B cell (primary cell): ENCODE results near the gene GPR148. TPM values are rescaled to one million over a fixed set of nuclear protein-coding genes. Genes with fewer than 3 reads are reported as not detected.

Experiments used
- ATAC-seq: fragments of 200-7000 bp; cut with Tn5 transposase; one replicate; pipeline ENCODE4 v1.10.0; 2021; ENCODE audit warnings: low read depth, mild to moderate bottlenecking, moderate number of reproducible peaks, moderate library complexity
- CTCF ChIA-PET: fragments of 350-600 bp; sonication (Branson Sonifier 250); formaldehyde crosslinking; loops from one replicate; lab custom pipeline; 2021; ENCODE audit warnings: antibody characterized with exemption, inconsistent platforms; lab: Charles Lee
- POLR2A ChIA-PET: fragments of 350-600 bp; sonication (Branson Sonifier 250); formaldehyde crosslinking; loops from one replicate; lab custom pipeline; 2021; ENCODE audit warnings: antibody characterized with exemption; lab: Charles Lee
- DNase-seq: peaks from one replicate; pipeline ENCODE4 v3.0.0; 2013
- H2AFZ ChIP-seq: 2 replicates; pipeline ENCODE4 v1.6.1; 2012; ENCODE audit warnings: mild to moderate bottlenecking, low read depth, low read length; ENCODE audit not compliant: insufficient read depth, poor library complexity, severe bottlenecking
- H3K27ac ChIP-seq, 2 donors: 1 replicate in 1 of 2; 2 replicates in 1 of 2; pipeline ENCODE4 v1.5.1; 2012 to 2013; ENCODE audit warnings: low read length in 2 of 2, mild to moderate bottlenecking in 2 of 2, moderate library complexity in 1 of 2
- H3K27me3 ChIP-seq, 4 experiments: fragments of 200-600 bp in 1 of 4; sonication (generic) in 1 of 4; replicated peaks in 1 of 4; 1 replicate in 2 of 4; 2 replicates in 2 of 4; pipeline versions ENCODE4 v1.6.1 to v1.7.0; 2013 to 2016; ENCODE audit warnings: low read length in 3 of 4, mild to moderate bottlenecking in 2 of 4, mixed read lengths in 1 of 4, moderate library complexity in 1 of 4; ENCODE audit not compliant: insufficient read depth in 4 of 4, control insufficient read depth in 3 of 4; ENCODE audit errors: control extremely low read depth in 1 of 4
- H3K36me3 ChIP-seq, 2 experiments: replicated peaks in 1 of 2; 1 replicate in 1 of 2; 2 replicates in 1 of 2; pipeline versions ENCODE4 v1.6.1 to v1.7.1; 2013; ENCODE audit warnings: low read length in 1 of 2; ENCODE audit not compliant: insufficient read depth in 2 of 2, control insufficient read depth in 1 of 2; ENCODE audit errors: control extremely low read depth in 1 of 2, extremely low read depth in 1 of 2
- H3K4me1 ChIP-seq, 2 donors: fragments of 200-600 bp in 1 of 2; sonication (generic) in 1 of 2; 1 replicate in 1 of 2; 2 replicates in 1 of 2; pipeline versions ENCODE4 v1.5.1 to v1.6.1; 2013 to 2017; ENCODE audit warnings: low read length in 2 of 2; ENCODE audit not compliant: control insufficient read depth in 2 of 2, insufficient read depth in 2 of 2
- H3K4me2 ChIP-seq: replicated peaks from 2 replicates; pipeline ENCODE3; 2012; ENCODE audit warnings: mild to moderate bottlenecking, low read depth, low read length; ENCODE audit not compliant: poor library complexity, severe bottlenecking
- H3K4me3 ChIP-seq, 5 experiments: fragments of 200-600 bp in 1 of 5; sonication (generic) in 1 of 5; 1 replicate in 3 of 5; 2 replicates in 2 of 5; pipeline versions ENCODE4 v1.5.1 to v1.7.0; 2011 to 2016; ENCODE audit warnings: low read length in 4 of 5, mild to moderate bottlenecking in 4 of 5, low read depth in 2 of 5, control low read depth in 1 of 5, moderate library complexity in 1 of 5; ENCODE audit not compliant: insufficient read depth in 1 of 5; ENCODE audit errors: control extremely low read depth in 1 of 5, extremely low read depth in 1 of 5
- H3K79me2 ChIP-seq: fragments of 200-600 bp; sonication (generic); one replicate; pipeline ENCODE4 v1.6.0; 2016; ENCODE audit warnings: low read length; ENCODE audit not compliant: control insufficient read depth, insufficient read depth
- H3K9ac ChIP-seq: fragments of 200-600 bp; sonication (generic); 2 replicates; pipeline ENCODE4 v1.6.1; 2017; ENCODE audit warnings: mild to moderate bottlenecking, low read length, moderate library complexity
- H3K9me3 ChIP-seq, 3 donors: one replicate each; pipeline versions ENCODE4 v1.6.1 to v1.7.1; 2013; ENCODE audit warnings: low read length in 2 of 3; ENCODE audit not compliant: control insufficient read depth in 2 of 3, insufficient read depth in 1 of 3; ENCODE audit errors: control extremely low read depth in 1 of 3
- H4K20me1 ChIP-seq: 2 replicates; pipeline ENCODE4 v1.6.0; 2012; ENCODE audit warnings: mild to moderate bottlenecking, low read length; ENCODE audit not compliant: insufficient read depth, control insufficient read depth, poor library complexity, severe bottlenecking
- H3K27ac Mint-ChIP-seq: one replicate; pipeline ENCODE4 v1.8.0; 2021; ENCODE audit warnings: mixed read lengths
- H3K27me3 Mint-ChIP-seq: one replicate; pipeline ENCODE4 v1.8.0; 2021; ENCODE audit warnings: mixed read lengths
- H3K4me1 Mint-ChIP-seq: one replicate; pipeline ENCODE4 v1.8.0; 2021; ENCODE audit warnings: mixed read lengths
- H3K4me3 Mint-ChIP-seq: one replicate; pipeline ENCODE4 v1.8.0; 2021; ENCODE audit warnings: mixed read lengths
- H3K9me3 Mint-ChIP-seq: one replicate; pipeline ENCODE4 v1.8.0; 2022; ENCODE audit warnings: mixed read lengths; ENCODE audit not compliant: insufficient read depth
- CTCF ChIP-seq: fragments of 200-600 bp; IDR thresholded peaks from one replicate; pipeline ENCODE4 v1.8.0; 2022; ENCODE audit warnings: antibody characterized with exemption, mild to moderate bottlenecking
- EZH2 ChIP-seq: IDR thresholded peaks from 2 replicates; pipeline ENCODE4 v1.6.1; 2012; ENCODE audit warnings: borderline replicate concordance, low read depth, mild to moderate bottlenecking, moderate library complexity, low read length; ENCODE audit not compliant: insufficient read depth, poor library complexity, severe bottlenecking
- WGBS: methylation state at CpG from one replicate; pipeline ENCODE4 v1.1.5; 2013; ENCODE audit warnings: missing lambda C conversion rate; ENCODE audit not compliant: insufficient coverage; 5-methylcytosine and 5-hydroxymethylcytosine counted together
- intact Hi-C: fragments of 100-400 bp; cut with micrococcal nuclease; formaldehyde crosslinking; loops from one replicate; pipeline ENCODE4 v1.10.0; 2022
- polyA plus RNA-seq: library from polyadenylated mRNA; depleted of rRNA; stranded (reverse); fragments of >200 nt; gene quantifications from 2 replicates; pipeline ENCODE4 v1.2.3, GENCODE V29; 2012
- total RNA-seq, 2 donors: library from RNA; stranded (reverse); fragments of 120-200 nt in 1 of 2; gene quantifications; 1 replicate in 1 of 2; 2 replicates in 1 of 2; pipeline versions ENCODE4 v1.2.3 to v1.2.4, GENCODE V29; 2013 to 2022

The GPR148 gene
- total and polyA plus RNA-seq, 2 donors (not counting 1 experiment from before 2014, with no cell fraction given), result not detected

DNA sequence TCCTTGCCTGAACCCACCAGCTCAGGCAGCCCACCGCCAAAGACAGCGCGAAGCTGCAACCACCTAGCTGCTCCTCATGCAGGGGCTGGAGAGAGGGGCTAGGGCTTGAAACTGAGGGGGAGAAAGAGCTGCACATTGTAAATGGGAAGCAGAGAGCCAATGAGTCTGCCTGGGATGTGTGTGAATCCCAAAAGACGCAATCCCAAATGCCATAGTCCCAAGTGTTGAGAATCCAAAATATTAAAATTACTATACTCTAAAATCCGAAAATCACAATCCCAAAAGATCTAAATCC, 35.9 kb downstream of the GPR148 start:
- Histone ChIP-seq H3K27me3 (peaks cover 0 to 9% (median 0%) of the 10 kb centered on the region in 4 experiments), H3K4me1 (no peaks in the 10 kb centered on the region), H3K4me2 (no peak overlapping the region), H3K27ac (no peak overlapping the region), H3K4me3 (no peak overlapping the region), H4K20me1 (no peaks in the 10 kb centered on the region), H3K9ac (no peak overlapping the region), H3K79me2 (no peaks in the 10 kb centered on the region), H3K36me3 (no peaks in the 10 kb centered on the region), H2AFZ (no peak overlapping the region), H3K9me3 (peaks cover 0 to 3% (median 0%) of the 10 kb centered on the region in 3 donors)
- POLR2A ChIA-PET, result no interaction called here
- CTCF ChIA-PET, result no interaction called here
- ATAC-seq (no peak), DNase-seq (no peak)
- intact Hi-C loops, result no loop called here
- 100% methylated on average over 3 of the region's 5 CpGs for WGBS
- Mint-ChIP-seq H3K9me3 (no peaks in the 10 kb centered on the region), H3K27me3 (peaks cover 14% of the 10 kb centered on the region), H3K27ac (no peak overlapping the region), H3K4me3 (no peak overlapping the region), H3K4me1 (no peaks in the 10 kb centered on the region)
- TF ChIP-seq CTCF, result no peak
- TF ChIP-seq EZH2, result no peak

DNA sequence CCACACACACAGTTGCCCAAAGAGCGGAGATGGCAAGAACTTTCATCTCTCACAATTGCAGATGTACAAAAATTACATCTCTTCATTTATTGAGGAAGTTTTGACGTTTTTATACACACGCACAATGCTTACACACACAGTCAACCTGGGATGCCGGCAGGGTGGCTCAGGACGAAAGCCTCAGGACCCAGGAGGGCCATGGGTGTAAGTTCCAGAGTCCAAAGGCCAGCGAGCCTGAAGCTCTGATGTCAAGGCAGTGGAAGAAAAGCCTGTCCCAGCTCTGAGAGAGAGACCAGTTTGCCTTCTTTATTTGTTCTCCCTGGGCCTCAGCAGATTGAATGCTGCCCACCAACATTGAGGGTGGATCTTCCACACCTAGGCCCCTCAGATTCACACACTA, 36.6 kb downstream of the GPR148 start:
- Histone ChIP-seq H3K4me1 (no peaks in the 10 kb centered on the region), H3K27me3 (peaks cover 0 to 6% (median 0%) of the 10 kb centered on the region in 4 experiments), H3K27ac (no peak overlapping the region), H3K9ac (no peak overlapping the region), H3K79me2 (no peaks in the 10 kb centered on the region), H3K4me2 (no peak overlapping the region), H2AFZ (no peak overlapping the region), H3K9me3 (peaks cover 0 to 3% (median 0%) of the 10 kb centered on the region in 3 donors), H3K4me3 (no peak overlapping the region), H3K36me3 (no peaks in the 10 kb centered on the region), H4K20me1 (no peaks in the 10 kb centered on the region)
- peaks cover 14% of the 10 kb centered on the region for H3K27me3 Mint-ChIP-seq
- no peak for DNase-seq
- no peak overlapping the region for H3K27ac Mint-ChIP-seq
- no peaks in the 10 kb centered on the region for H3K9me3 Mint-ChIP-seq
- no peak overlapping the region for H3K4me3 Mint-ChIP-seq
- intact Hi-C loops, result no loop called here
- ChIA-PET CTCF (no interaction called here), POLR2A (no interaction called here)
- ATAC-seq, result no peak
- no peaks in the 10 kb centered on the region for H3K4me1 Mint-ChIP-seq
- WGBS, result 97% methylated on average over 3 of the region's 6 CpGs
- TF ChIP-seq EZH2 (no peak), CTCF (no peak)
